CD4-positive, alpha-beta T cell treated with Interleukin-6 for 4 hours (primary cell): ENCODE measurements around the gene CCDC112.
"Not testable (repeated sequence)": the region's sequence is repeated elsewhere in the genome, so short reads cannot be mapped to it uniquely, and the experiment has no call there.

ENCODE experiments used
- DNase-seq: peaks from one replicate; pipeline ENCODE4 v3.0.0-alpha.2; 2020; ENCODE audit warnings: mixed read lengths

The CCDC112 gene

DNA sequence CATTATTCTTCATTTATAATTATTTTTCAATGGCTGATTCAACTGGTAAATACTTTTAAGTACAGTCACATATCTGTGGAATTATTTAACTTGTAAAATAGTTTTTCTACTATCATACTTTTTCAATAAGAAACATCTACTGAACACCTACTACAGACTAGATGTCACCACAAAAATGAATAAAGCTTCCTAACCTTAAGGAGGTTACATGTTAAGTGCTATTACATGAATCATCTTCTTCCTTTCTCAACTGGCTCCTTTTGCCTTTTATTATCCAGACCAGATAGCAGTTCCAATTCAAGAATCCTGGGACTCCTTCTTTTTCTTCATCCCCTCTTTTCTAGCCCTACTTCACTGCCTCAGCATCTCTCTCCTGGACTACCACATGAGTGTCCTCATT lies 38.5 kb downstream of the CCDC112 start:
- no peak for DNase-seq

DNA sequence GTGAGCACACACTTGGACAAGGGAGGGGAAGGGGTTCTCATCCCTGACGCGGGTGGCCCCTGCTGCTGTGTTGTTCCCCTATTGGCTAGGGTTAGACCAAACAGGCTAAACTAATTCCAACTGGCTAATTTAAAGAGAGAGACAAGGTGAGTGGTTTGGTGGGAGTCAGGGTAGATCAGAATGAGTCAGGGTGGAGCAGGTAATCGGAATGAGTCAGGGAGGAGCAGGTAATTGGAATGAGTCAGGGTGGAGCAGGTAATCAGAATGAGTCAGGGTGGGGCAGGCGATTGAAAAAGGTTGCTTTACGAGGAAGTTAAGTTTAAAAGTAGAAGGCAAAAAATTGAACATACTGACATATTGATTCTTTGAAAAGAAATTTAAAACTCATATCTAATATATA lies 47.1 kb downstream of the CCDC112 start:
- not testable (repeated sequence) for DNase-seq

DNA sequence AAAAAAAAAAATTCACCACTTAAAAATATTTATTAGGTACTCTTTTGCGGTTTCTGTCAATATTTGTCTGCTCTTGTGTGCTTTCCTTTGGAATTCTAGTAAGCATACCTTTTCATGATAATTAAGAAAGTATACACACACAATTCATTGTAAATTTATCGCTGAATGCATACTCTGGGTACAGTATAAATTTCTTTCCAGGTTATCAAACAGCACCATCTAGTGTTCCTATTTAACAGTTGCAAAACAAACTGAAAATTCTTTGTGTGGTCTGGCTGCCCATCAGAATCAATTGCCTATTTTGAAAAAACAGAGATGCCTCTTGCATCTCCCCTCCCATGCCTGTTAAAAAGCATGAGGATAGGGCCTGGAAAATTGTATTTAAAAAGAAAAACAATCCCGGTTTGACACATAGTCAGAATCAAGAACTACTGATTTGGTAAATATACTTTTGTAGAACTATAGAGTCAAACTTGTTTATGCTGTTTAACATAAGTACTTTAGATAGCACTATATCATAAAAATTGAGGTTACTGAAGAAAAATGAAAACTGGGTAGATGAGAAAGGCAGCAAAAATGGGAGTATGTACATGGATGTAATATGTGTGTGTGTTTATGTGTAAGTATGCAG lies 50.0 kb downstream of the CCDC112 start:
- no peak for DNase-seq

DNA sequence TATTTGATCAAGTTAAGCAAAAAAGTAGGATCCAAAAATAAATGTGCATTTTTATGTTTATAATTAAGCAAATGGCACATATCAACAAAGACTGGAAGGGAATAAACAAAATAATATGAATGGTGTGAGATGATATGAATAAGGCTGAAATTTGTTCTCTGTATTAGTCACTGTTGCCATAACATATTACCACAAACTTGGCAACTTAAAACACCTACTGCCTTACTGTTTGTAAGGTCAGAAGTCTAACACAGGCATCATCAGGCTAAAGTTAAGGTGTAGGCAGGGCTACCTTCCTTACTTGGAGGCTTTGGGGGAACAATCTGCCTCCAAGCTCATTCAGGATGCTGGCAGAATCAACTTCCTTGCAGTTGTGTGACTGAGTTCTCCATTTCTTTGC lies 53.0 kb downstream of the CCDC112 start:
- no peak for DNase-seq

DNA sequence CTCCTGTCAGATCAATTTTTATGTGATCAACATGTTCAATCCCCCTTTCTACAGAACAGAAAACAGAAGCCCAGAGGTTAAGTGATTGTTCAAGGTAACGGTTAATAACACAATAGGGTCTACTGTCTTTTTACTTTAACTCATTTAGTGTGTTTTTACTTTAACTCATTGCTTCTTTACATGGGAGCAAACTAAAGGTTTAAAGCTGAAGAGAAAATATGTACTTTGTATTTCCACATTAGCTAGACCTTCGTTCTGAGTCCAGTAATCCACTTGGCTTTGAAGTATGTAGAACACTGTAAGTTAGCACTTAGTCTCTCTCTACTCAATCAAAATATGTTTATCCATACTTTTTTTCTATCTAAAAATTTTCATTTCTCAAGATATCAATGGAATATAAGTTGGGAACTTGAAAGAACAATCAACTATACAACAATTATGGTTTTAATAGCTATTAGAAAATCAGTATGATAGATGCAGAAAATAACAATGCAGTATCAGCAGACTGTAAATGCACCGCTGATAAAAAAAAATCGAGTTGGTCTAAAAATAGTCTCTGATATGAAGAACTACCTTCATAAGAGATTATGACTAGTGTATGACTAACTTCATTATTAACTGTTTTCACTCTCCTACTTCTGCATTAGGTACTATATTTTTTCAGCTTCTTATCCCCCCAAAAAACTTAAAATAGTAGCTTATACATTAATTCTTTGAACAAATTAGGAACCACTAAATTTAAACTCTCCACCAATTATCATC lies 54.4 kb downstream of the CCDC112 start:
- no peak for DNase-seq

DNA sequence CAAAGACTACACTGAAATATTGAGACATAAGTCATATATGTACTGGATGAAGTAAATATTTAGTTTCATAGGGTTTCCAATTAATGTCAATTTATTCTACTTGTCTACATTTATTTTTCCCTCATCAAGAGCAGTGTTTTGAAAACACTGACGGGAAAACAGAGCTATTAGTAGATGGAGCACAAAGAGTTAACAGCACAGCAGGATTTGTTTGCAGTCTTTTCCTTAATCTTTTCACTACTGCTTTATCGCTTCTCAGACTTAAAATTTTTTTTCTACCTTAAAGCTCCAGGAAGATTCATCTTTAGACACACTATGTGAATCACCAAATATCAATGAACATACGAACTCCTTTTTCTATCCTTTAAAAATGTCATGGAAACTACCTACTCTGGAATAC lies 59.4 kb downstream of the CCDC112 start:
- no peak for DNase-seq

DNA sequence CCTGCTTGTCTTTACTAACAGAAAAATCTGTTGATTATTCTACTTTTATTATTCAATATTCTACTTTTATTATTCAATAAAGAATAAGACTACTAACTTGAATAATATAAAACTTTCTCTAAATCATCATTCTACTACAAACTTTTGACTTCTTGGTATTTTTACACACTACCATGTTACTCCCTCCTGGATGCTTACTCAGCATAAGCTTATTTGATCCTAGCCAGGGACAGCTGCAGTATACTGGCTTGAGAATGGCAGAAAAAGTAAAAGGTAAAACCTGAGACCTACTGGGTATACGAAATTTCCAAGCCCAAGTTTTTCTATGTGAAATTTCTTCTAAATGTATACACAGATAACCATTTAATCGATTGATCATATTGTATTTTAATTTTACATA lies 59.9 kb downstream of the CCDC112 start:
- no peak for DNase-seq

DNA sequence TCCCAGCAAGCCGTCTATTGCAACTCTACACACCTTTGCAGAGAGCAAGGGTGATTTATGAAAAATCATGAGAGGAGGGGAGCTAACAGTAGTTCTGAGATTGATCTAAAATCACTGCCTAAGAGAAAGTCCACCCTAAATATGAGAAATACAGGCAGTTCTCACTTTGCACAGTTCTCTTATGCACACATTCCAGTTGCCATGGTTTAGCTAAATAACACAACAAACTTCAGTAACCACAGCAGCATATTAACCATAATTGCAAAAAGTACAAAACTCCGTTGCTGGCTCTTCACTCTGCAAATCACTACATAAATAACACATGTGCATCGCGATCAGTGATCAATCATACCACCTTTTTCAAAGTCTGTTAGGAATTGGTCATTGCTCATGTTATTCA lies 64.9 kb downstream of the CCDC112 start:
- DNase-seq, result no peak

DNA sequence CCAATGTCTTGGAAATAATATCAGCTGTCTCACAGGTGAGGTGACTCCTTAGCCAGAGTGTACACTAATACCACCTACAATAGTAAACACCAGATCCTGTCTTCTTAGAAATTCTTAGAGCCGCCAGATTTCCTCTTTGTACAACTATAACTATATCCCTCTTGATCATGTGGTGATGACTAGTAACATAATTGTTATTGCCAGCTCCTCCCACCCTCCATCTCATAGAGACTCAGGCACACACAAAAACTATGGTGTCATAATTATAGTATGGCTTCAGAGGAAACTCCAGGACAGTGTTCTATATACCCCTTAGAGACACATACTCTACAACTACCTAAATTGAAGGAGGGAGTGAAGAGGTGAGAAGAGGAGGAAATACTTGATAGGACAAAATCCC lies 66.8 kb downstream of the CCDC112 start:
- DNase-seq, result no peak

DNA sequence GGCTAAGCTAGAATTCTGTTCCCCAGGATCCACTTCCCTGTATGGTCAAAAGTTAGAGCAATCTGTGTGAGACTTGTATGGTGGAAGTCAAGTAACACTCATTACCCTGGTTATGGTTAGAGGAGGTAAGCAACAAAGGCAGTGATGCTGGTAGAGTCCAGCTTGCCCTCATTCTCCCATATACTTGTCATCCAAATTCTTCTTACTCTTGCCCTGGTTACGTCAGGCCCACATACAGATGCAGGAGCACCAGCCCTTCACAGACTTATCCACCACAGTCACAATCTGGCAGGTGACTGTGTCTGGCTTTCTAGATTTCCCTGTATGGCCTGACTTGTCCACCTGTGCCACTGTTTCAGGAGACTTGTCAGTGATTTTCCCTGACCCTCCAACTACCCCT lies 69.2 kb downstream of the CCDC112 start:
- DNase-seq, result no peak
